Neural cell (in vitro differentiated cells): Measurements from ENCODE around the gene CXCR2.

ENCODE experiments used
- CTCF ChIP-seq: fragments of 450-650 bp; IDR thresholded peaks from 2 replicates; pipeline ENCODE4 v1.5.1; 2014; ENCODE audit warnings: antibody characterized with exemption, mild to moderate bottlenecking, moderate library complexity; ENCODE audit not compliant: poor library complexity, severe bottlenecking
- EP300 ChIP-seq: fragments of 450-650 bp; conservative IDR thresholded peaks from 2 replicates; pipeline ENCODE4 v1.6.1; 2014; ENCODE audit warnings: antibody characterized with exemption, mild to moderate bottlenecking, moderate library complexity; ENCODE audit not compliant: poor library complexity, severe bottlenecking
- EZH2 ChIP-seq: fragments of 200-600, 300-800 bp; shearing (Covaris generic), sonication (generic); IDR thresholded peaks from 2 replicates; pipeline ENCODE4 v1.6.1; 2014; ENCODE audit warnings: antibody characterized with exemption, low read length, borderline replicate concordance, mild to moderate bottlenecking; ENCODE audit not compliant: insufficient read depth, poor library complexity, severe bottlenecking
- SMC3 ChIP-seq: fragments of 450-650 bp; conservative IDR thresholded peaks from 2 replicates; pipeline ENCODE4 v1.6.1; 2014; ENCODE audit warnings: antibody characterized with exemption, mild to moderate bottlenecking, moderate library complexity; ENCODE audit not compliant: poor library complexity

GRCh38 chr2:218130377-218130776 lies 4.5 kb downstream of the CXCR2 start:
- TF ChIP-seq EZH2 (no peak), EP300 (no peak), CTCF (no peak), SMC3 (no peak)
